Esophagus (tissue), 2 donors: Measurements from ENCODE around the gene MRTFB. TPM values are rescaled to one million over a fixed set of nuclear protein-coding genes. Genes with fewer than 3 reads are reported as not detected.

Experiments
- H3K27ac ChIP-seq, 2 donors: one replicate each; pipeline ENCODE4 v1.5.1; 2013; ENCODE audit warnings: low read depth in 2 of 2, mild to moderate bottlenecking in 2 of 2, inconsistent platforms in 1 of 2, low read length in 1 of 2, moderate library complexity in 1 of 2
- H3K27me3 ChIP-seq, 2 donors: one replicate each; pipeline ENCODE4 v1.6.1; 2013; ENCODE audit warnings: low read length in 2 of 2, control low read depth in 1 of 2, mild to moderate bottlenecking in 1 of 2; ENCODE audit not compliant: insufficient read depth in 2 of 2, control insufficient read depth in 1 of 2
- H3K36me3 ChIP-seq, 2 donors: one replicate each; pipeline ENCODE4 v1.6.1; 2013; ENCODE audit warnings: low read length in 1 of 2; ENCODE audit not compliant: control insufficient read depth in 2 of 2, insufficient read depth in 2 of 2
- H3K4me1 ChIP-seq, 2 donors: one replicate each; pipeline ENCODE4 v1.6.1; 2013; ENCODE audit warnings: low read length in 1 of 2; ENCODE audit not compliant: control insufficient read depth in 2 of 2, insufficient read depth in 2 of 2
- H3K4me3 ChIP-seq, 2 donors: one replicate each; pipeline ENCODE4 v1.5.1; 2013; ENCODE audit warnings: low read length in 2 of 2, mild to moderate bottlenecking in 2 of 2, low read depth in 1 of 2, moderate library complexity in 1 of 2
- H3K9me3 ChIP-seq, 2 donors: one replicate each; pipeline ENCODE4 v1.6.1; 2013; ENCODE audit warnings: mild to moderate bottlenecking in 2 of 2, low read depth in 1 of 2, low read length in 1 of 2, moderate library complexity in 1 of 2; ENCODE audit not compliant: control insufficient read depth in 2 of 2, insufficient read depth in 1 of 2
- WGBS, 2 donors: extraction: QIAGEN DNeasy Blood & Tissue Kit; methylation state at CpG; one replicate each; pipeline ENCODE4 v1.1.7; 2013; 5-methylcytosine and 5-hydroxymethylcytosine counted together
- polyA plus RNA-seq, 2 donors: library from polyadenylated mRNA; stranded (reverse); fragments of 200-250 nt; gene quantifications; one replicate each; pipeline ENCODE4 v1.2.3, GENCODE V29; 2013
- donor health status: healthy with polysubstance abuse.
- donor health status: Bipolar disorder and iron deficiency.

The MRTFB gene
- polyA plus RNA-seq, 2 donors, result 5.4 to 7.1 TPM

- H3K27ac ChIP-seq, result no peak overlapping the region
- H3K9me3 ChIP-seq, result no peaks in the 10 kb centered on the region
- no peak overlapping the region for H3K4me3 ChIP-seq
- WGBS, 2 donors, result 67 to 71% methylated on average over 1 of the region's 1 CpG
- H3K4me1 ChIP-seq, result no peaks in the 10 kb centered on the region
- H3K27me3 ChIP-seq, result no peaks in the 10 kb centered on the region
- peaks cover 0 to 5% of the 10 kb centered on the region in 2 donors for H3K36me3 ChIP-seq
Observed at GRCh38 chr16:14086477-14086876, 15.4 kb downstream of the MRTFB start.

DNA sequence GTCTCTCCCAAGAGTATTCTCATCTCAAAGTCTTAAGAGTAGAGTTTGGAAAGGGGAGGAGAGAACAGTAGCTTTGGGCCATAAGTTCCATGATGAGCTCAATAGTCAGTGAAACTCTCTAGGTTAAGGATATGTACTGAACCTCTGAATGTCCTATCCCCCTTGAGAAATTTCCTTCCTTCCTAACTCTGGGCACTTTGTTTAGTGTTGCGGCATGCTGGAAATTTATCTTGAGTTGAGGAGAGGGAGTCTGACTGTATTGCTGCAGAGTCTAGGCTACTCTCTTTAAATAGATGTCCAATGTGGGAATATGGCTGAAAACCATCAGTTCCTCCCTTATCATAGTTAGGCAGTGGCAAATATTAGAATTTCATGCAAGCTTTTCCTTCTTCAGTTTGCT, 16.1 kb downstream of the MRTFB start:
- peaks cover 0 to 5% of the 10 kb centered on the region in 2 donors for H3K36me3 ChIP-seq
- H3K27ac ChIP-seq, result no peak overlapping the region
- no peaks in the 10 kb centered on the region for H3K9me3 ChIP-seq
- 88 to 90% methylated on average over 1 of the region's 1 CpG for WGBS, 2 donors
- no peaks in the 10 kb centered on the region for H3K4me1 ChIP-seq
- no peak overlapping the region for H3K4me3 ChIP-seq
- H3K27me3 ChIP-seq, result no peaks in the 10 kb centered on the region

DNA sequence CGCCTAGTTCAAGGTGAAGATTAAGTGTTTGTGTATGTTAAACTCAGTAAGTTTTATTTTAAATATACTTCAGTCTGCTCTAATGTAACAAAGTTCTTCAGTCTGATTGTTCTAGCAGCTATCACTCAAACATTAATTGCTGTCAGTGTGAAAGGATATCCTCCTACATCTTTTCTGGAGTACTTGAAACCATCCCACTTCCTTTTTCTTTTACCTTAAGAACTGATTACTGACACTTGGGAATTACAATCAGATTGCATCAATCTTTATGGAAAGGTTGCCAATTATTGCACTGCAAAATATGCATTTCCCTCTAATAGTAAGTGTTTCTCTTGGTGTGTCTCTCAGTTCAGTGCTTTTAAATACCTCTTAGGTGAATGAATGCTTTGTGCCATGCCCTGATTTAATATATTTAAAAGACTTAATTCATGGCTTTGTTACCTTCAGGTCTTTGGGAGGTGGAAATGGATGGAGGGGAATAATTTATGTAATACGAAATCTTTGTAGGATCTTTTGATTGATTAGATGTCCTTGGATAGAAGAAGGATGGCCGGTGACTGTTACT, 16.6 kb downstream of the MRTFB start:
- H3K4me3 ChIP-seq, result no peak overlapping the region
- H3K36me3 ChIP-seq, result peaks cover 0 to 5% of the 10 kb centered on the region in 2 donors
- peak overlapping the region in 1 of 2 donors; percentile 1 for H3K27ac ChIP-seq
- 61 to 62% methylated on average over 3 of the region's 3 CpGs for WGBS, 2 donors
- H3K4me1 ChIP-seq, result no peaks in the 10 kb centered on the region
- H3K9me3 ChIP-seq, result no peaks in the 10 kb centered on the region
- H3K27me3 ChIP-seq, result no peaks in the 10 kb centered on the region

GRCh38 chr16:14088155-14088753, 17.1 kb downstream of the MRTFB start:
- H3K27ac ChIP-seq, result peak overlapping the region in 1 of 2 donors; percentile 1
- peaks cover 0 to 4% of the 10 kb centered on the region in 2 donors for H3K36me3 ChIP-seq
- H3K4me3 ChIP-seq, result no peak overlapping the region
- H3K27me3 ChIP-seq, result no peaks in the 10 kb centered on the region
- H3K4me1 ChIP-seq, result no peaks in the 10 kb centered on the region
- WGBS, 2 donors, result 40 to 49% methylated on average over 6 of the region's 6 CpGs
- H3K9me3 ChIP-seq, result no peaks in the 10 kb centered on the region

DNA sequence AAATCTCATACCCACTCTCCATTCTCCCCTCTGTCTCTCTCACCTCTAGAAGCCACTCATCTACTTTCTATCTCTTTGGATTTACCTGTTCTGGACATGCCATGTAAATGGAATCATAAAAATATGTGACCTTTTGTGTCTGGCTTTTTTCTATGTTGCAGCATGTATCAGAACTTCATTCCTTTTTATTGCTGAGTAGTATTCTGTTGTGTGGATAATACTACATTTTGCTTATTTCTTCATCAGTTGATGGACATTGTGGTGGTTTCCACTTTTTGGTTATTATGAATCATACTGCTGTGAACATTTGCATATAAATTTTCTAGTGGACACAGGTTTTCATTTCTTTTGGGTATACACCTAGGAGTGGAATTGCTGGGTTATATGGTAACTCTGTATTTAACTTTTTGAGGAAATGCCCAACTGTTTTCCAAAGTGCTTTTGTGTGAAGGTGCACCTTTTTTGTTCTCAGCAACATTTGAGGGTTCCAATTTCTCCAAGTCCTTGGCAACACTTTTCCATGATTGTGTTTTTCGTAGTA, 18.2 kb downstream of the MRTFB start:
- 89 to 100% methylated on average over 1 of the region's 1 CpG for WGBS, 2 donors
- Histone ChIP-seq H3K9me3 (no peaks in the 10 kb centered on the region), H3K27me3 (no peaks in the 10 kb centered on the region), H3K4me3 (no peak overlapping the region), H3K27ac (no peak overlapping the region), H3K36me3 (no peaks in the 10 kb centered on the region), H3K4me1 (no peaks in the 10 kb centered on the region)

DNA sequence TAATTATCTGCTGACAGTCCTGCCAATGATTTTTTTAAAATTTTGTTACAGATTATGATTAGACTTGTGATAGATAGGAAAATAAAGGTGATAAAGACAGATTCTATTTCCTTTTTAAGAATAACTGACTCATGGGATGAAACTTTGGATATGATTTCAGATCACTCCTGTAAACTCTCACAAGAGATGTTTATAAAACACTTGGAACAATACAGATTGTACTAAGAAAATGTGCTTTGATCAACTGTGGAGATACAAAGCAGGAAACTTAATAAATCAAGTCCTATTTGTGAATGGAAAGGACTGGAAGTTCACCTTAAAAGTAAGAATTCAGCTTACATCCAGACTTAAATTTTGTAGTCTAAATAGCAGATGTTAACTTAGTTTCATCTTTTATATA, 21.4 kb downstream of the MRTFB start:
- no peaks in the 10 kb centered on the region for H3K4me1 ChIP-seq
- H3K4me3 ChIP-seq, result no peak overlapping the region
- no peak overlapping the region for H3K27ac ChIP-seq
- no peaks in the 10 kb centered on the region for H3K36me3 ChIP-seq
- H3K27me3 ChIP-seq, result no peaks in the 10 kb centered on the region
- H3K9me3 ChIP-seq, result no peaks in the 10 kb centered on the region

GRCh38 chr16:14095883-14096551, 24.9 kb downstream of the MRTFB start:
- Histone ChIP-seq H3K4me1 (no peaks in the 10 kb centered on the region), H3K27ac (no peak overlapping the region), H3K4me3 (no peak overlapping the region), H3K9me3 (no peaks in the 10 kb centered on the region), H3K36me3 (no peaks in the 10 kb centered on the region), H3K27me3 (no peaks in the 10 kb centered on the region)
- 71% methylated on average over 9 of the region's 9 CpGs for WGBS, 2 donors

DNA sequence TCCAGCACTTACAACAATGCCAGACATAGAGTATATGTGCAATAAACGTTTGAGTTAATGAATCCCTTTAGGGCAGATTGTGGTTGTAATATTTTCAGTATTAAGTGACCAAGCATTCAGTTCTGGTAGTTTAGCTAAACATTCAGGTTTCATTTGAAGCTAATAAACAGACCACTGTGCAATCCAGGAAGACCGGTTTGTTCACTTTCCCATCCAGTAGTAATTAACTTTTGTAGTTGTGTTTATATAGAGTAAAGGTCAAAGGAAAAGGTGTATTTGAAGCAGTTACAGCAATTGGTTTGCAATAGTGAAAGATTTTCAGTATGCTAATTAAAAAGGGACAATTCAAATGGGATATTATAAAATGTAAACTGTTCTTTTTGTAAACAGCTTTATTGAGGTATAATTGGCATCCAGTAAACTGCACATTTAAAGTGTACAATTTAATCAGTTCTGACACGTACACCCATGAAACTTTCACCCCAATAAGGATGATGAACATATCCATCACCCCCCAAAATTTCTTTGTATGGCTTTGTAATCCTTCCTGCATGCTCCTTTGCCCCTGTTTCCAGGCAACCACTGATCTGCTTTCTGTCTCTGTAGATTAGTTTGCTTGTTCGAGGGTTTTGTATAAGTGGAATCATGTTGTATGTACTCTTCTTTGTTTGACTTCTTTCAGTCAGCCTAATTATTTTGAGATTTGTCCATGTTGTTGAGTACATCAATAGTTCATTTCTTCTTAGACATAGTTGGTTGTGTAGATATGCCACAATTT, 26.3 kb downstream of the MRTFB start:
- Histone ChIP-seq H3K36me3 (no peaks in the 10 kb centered on the region), H3K27ac (peak overlapping the region; percentile 24 to 80), H3K9me3 (no peaks in the 10 kb centered on the region), H3K4me1 (no peaks in the 10 kb centered on the region), H3K4me3 (no peak overlapping the region), H3K27me3 (no peaks in the 10 kb centered on the region)
- WGBS, 2 donors, result 42% methylated on average over 4 of the region's 4 CpGs

DNA sequence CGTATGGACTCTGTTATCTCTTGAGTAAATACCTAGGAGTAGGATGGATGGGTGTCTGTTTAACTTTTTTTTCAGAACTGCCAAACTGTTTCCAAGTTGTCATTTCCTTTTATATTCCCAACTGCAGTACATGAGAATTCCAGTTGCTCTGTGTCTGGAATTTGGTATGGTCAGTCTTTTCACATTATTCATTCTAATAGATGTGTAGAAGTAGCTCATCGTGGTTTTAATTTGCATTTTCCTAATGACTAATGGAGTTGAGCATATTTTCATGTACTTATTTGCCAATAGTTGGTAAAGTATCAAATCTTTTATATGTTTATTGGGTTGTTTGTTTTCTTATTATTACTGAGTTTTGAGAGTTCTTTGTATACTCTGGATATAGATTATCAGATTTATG, 27.0 kb downstream of the MRTFB start:
- Histone ChIP-seq H3K4me3 (no peak overlapping the region), H3K4me1 (no peaks in the 10 kb centered on the region)
- WGBS, 2 donors, result 31 to 33% methylated on average over 2 of the region's 2 CpGs

More for the DNA sequence above, 27.0 kb downstream of the MRTFB start:
- H3K36me3 ChIP-seq, result no peaks in the 10 kb centered on the region
- H3K27me3 ChIP-seq, result no peaks in the 10 kb centered on the region
- no peaks in the 10 kb centered on the region for H3K9me3 ChIP-seq
- H3K27ac ChIP-seq, result no peak overlapping the region
